22Rv1 (cell line): ENCODE measurements around the gene INSYN2B.

ENCODE experiments used
- CTCF ChIP-seq: fragments of 450-650 bp; IDR thresholded peaks from 2 replicates; pipeline ENCODE4 v1.5.1; 2017; ENCODE audit warnings: mild to moderate bottlenecking
- ZFX ChIP-seq: fragments of 450-650 bp; IDR thresholded peaks from 2 replicates; pipeline ENCODE4 v1.6.1; 2017; ENCODE audit warnings: antibody characterized with exemption, borderline replicate concordance

GRCh38 chr5:169920474-169920873, 59.8 kb downstream of the INSYN2B start:
- TF ChIP-seq CTCF (no peak), ZFX (no peak)
